HEK293 (cell line): ENCODE data around the gene RAD21L1.
A peak's percentile ranks its signal among the peaks of the same experiment; 100 is the strongest.

Experiments
- CTCF ChIA-PET: fragments of 350-600 bp; formaldehyde crosslinking; extraction: SDS; loops from one replicate; lab custom pipeline; 2021; ENCODE audit warnings: antibody characterized with exemption; lab: Yijun Ruan, JAX
- POLR2A ChIA-PET: fragments of 300-600 bp; formaldehyde crosslinking; extraction: SDS; loops from one replicate; lab custom pipeline; 2020; ENCODE audit warnings: antibody characterized with exemption, inconsistent platforms; lab: Yijun Ruan, JAX
- H3K27ac ChIP-seq: fragments of 200-500 bp; sonication (Bioruptor generic); 2 replicates; pipeline ENCODE4 v1.5.1; 2014; ENCODE audit warnings: low read depth, low read length, control low read depth, inconsistent platforms; ENCODE audit errors: extremely low read depth
- H3K36me3 ChIP-seq, 2 experiments: fragments of 200-500 bp in 1 of 2; sonication (Bioruptor generic) in 1 of 2; 1 replicate in 1 of 2; 2 replicates in 1 of 2; pipeline ENCODE4 v1.5.1; 2014 to 2017; ENCODE audit warnings: inconsistent platforms in 2 of 2, low read length in 2 of 2; ENCODE audit not compliant: control insufficient read depth in 2 of 2, insufficient read depth in 1 of 2
- H3K4me1 ChIP-seq: fragments of 200-500 bp; sonication (Bioruptor generic); 2 replicates; pipeline ENCODE4 v1.5.1; 2014; ENCODE audit warnings: mild to moderate bottlenecking, low read length, inconsistent platforms; ENCODE audit not compliant: control insufficient read depth, insufficient read depth
- H3K4me3 ChIP-seq: 2 replicates; pipeline ENCODE4 v1.5.1; 2011; ENCODE audit warnings: low read depth, mild to moderate bottlenecking, control low read depth, low read length, moderate library complexity
- H3K9me3 ChIP-seq: fragments of 200-500 bp; sonication (Bioruptor generic); 2 replicates; pipeline ENCODE4 v1.5.1; 2014; ENCODE audit warnings: low read depth, low read length, inconsistent platforms; ENCODE audit not compliant: control insufficient read depth, insufficient read depth
- RBAK ChIP-seq: fragments of 450-650 bp; formaldehyde crosslinking; IDR thresholded peaks from 2 replicates; pipeline ENCODE4 v1.5.1; 2016; ENCODE audit warnings: missing biosample characterization, missing genetic modification characterization
- ZBTB17 ChIP-seq: fragments of 450-650 bp; formaldehyde crosslinking; IDR thresholded peaks from 2 replicates; pipeline ENCODE4 v1.5.1; 2016; ENCODE audit warnings: missing biosample characterization, missing genetic modification characterization
- ZBTB7A ChIP-seq: fragments of 450-650 bp; formaldehyde crosslinking; IDR thresholded peaks from 2 replicates; pipeline ENCODE4 v1.5.1; 2016; ENCODE audit warnings: low read depth, missing biosample characterization, missing genetic modification characterization
- ZNF112 ChIP-seq: fragments of 450-650 bp; formaldehyde crosslinking; IDR thresholded peaks from 2 replicates; pipeline ENCODE4 v1.5.0; 2017; ENCODE audit warnings: missing biosample characterization, missing genetic modification characterization
- ZNF114 ChIP-seq: fragments of 450-650 bp; formaldehyde crosslinking; IDR thresholded peaks from 2 replicates; pipeline ENCODE4 v1.5.0; 2017; ENCODE audit warnings: missing biosample characterization, missing genetic modification characterization
- ZNF155 ChIP-seq: fragments of 450-650 bp; formaldehyde crosslinking; IDR thresholded peaks from 2 replicates; pipeline ENCODE4 v1.5.1; 2016; ENCODE audit warnings: missing biosample characterization, missing genetic modification characterization
- ZNF174 ChIP-seq: fragments of 450-650 bp; formaldehyde crosslinking; IDR thresholded peaks from 2 replicates; pipeline ENCODE4 v1.5.0; 2017; ENCODE audit warnings: missing biosample characterization, mild to moderate bottlenecking, missing genetic modification characterization
- ZNF23 ChIP-seq: fragments of 450-650 bp; formaldehyde crosslinking; IDR thresholded peaks from 2 replicates; pipeline ENCODE4 v1.5.1; 2016; ENCODE audit warnings: missing biosample characterization, missing genetic modification characterization, borderline replicate concordance
- ZNF266 ChIP-seq: fragments of 450-650 bp; formaldehyde crosslinking; IDR thresholded peaks from 2 replicates; pipeline ENCODE4 v1.5.1; 2016; ENCODE audit warnings: missing biosample characterization, missing genetic modification characterization, low read depth
- ZNF341 ChIP-seq: fragments of 450-650 bp; formaldehyde crosslinking; IDR thresholded peaks from 2 replicates; pipeline ENCODE4; 2016; ENCODE audit warnings: low read depth, missing biosample characterization, missing genetic modification characterization
- ZNF544 ChIP-seq: fragments of 450-650 bp; formaldehyde crosslinking; IDR thresholded peaks from 2 replicates; pipeline ENCODE4 v1.5.0; 2017; ENCODE audit warnings: missing biosample characterization, missing genetic modification characterization
- ZNF596 ChIP-seq: fragments of 450-650 bp; IDR thresholded peaks from 2 replicates; pipeline ENCODE4 v1.5.0; 2018; ENCODE audit warnings: missing biosample characterization, mild to moderate bottlenecking, missing genetic modification characterization, moderate library complexity
- ZNF610 ChIP-seq: fragments of 450-650 bp; formaldehyde crosslinking; IDR thresholded peaks from 2 replicates; pipeline ENCODE4 v1.5.1; 2016; ENCODE audit warnings: missing biosample characterization, missing genetic modification characterization, borderline replicate concordance
- ZNF621 ChIP-seq: fragments of 450-650 bp; formaldehyde crosslinking; IDR thresholded peaks from 2 replicates; pipeline ENCODE4 v1.5.1; 2017; ENCODE audit warnings: missing biosample characterization, missing genetic modification characterization
- ZNF768 ChIP-seq: fragments of 450-650 bp; formaldehyde crosslinking; IDR thresholded peaks from 2 replicates; pipeline ENCODE4 v1.5.1; 2018; ENCODE audit warnings: missing biosample characterization, mild to moderate bottlenecking, missing genetic modification characterization
- ZNF830 ChIP-seq: fragments of 450-650 bp; IDR thresholded peaks from 2 replicates; pipeline ENCODE4 v1.5.0; 2018; ENCODE audit warnings: missing biosample characterization, missing genetic modification characterization, low read depth, mild to moderate bottlenecking, moderate library complexity
- ZNF843 ChIP-seq: fragments of 450-650 bp; formaldehyde crosslinking; IDR thresholded peaks from 2 replicates; pipeline ENCODE4 v1.5.1; 2016; ENCODE audit warnings: missing biosample characterization, missing genetic modification characterization
- ZSCAN30 ChIP-seq: fragments of 450-650 bp; IDR thresholded peaks from 2 replicates; pipeline ENCODE4 v1.5.1; 2018; ENCODE audit warnings: missing biosample characterization, mild to moderate bottlenecking, missing genetic modification characterization, moderate library complexity
- TF ChIP-seq, protein P1 (sequence below): fragments of 450-650 bp; formaldehyde crosslinking; IDR thresholded peaks from 2 replicates; pipeline ENCODE4 v1.5.1; 2016; ENCODE audit warnings: missing biosample characterization, missing genetic modification characterization
- TF ChIP-seq, protein P2 (sequence below): fragments of 450-650 bp; formaldehyde crosslinking; IDR thresholded peaks from 2 replicates; pipeline ENCODE4 v1.5.1; 2016; ENCODE audit warnings: missing biosample characterization, missing genetic modification characterization
- TF ChIP-seq, protein P3 (sequence below): fragments of 450-650 bp; formaldehyde crosslinking; IDR thresholded peaks from 2 replicates; pipeline ENCODE4 v1.5.1; 2016; ENCODE audit warnings: missing biosample characterization, missing genetic modification characterization

The RAD21L1 gene

DNA sequence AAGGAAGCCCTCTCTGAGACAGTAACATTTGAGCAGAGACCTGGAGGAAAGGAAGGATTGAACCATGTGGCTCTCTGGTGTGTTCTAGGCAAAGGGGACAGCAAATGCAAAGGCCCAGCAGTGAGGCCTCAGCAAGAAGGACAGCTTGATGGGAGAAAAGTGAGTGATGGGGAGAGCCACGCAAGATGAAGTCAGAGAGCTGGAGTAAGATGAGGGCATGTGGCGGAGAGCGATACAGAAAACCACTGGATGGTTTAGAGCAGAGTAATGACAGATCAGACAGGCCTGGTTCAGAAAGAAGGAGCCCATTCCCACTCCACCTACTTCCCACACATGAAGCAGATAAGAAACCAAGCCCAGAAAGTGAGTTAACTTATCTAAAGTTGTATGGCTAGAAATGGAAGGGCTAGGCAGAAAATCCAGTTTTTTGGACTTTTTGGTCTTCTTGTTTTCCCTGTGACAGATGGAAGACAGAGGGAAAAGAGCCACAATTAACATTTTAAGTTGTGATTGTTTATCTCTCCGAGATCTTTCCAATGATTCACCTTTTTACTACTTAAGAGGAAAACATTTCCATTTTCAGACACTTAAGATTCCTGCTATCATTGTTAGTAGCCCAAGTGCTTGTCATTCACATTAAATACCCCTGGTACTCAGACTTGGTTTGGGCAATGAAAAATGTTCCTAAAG lies 39.5 kb downstream of the RAD21L1 start:
- peak overlapping the region; percentile 71; the same call in 1 of the 2 replicates for H3K4me3 ChIP-seq
- CTCF ChIA-PET: interaction anchor here (0.9 to 1.0 kb wide), 2 partner anchors 38 to 48 kb away, joined by 4 to 5 read pairs; no protein-coding TSS in a partner anchor
- TF ChIP-seq, protein P1, sequence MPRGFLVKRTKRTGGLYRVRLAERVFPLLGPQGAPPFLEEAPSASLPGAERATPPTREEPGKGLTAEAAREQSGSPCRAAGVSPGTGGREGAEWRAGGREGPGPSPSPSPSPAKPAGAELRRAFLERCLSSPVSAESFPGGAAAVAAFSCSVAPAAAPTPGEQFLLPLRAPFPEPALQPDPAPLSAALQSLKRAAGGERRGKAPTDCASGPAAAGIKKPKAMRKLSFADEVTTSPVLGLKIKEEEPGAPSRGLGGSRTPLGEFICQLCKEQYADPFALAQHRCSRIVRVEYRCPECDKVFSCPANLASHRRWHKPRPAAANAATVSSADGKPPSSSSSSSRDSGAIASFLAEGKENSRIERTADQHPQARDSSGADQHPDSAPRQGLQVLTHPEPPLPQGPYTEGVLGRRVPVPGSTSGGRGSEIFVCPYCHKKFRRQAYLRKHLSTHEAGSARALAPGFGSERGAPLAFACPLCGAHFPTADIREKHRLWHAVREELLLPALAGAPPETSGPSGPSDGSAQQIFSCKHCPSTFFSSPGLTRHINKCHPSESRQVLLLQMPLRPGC (tag by site-specific recombination): no peak
- TF ChIP-seq ZNF112 (tag by site-specific recombination) (no peak), RBAK (tag by site-specific recombination) (no peak), ZNF114 (tag by site-specific recombination) (no peak), ZNF266 (no peak), ZNF621 (tag by site-specific recombination) (no peak), ZNF544 (no peak), ZBTB17 (tag by site-specific recombination) (0 out of 2 replicates have a peak, but pooled peaks have one; percentile 12)
- TF ChIP-seq, protein P2, sequence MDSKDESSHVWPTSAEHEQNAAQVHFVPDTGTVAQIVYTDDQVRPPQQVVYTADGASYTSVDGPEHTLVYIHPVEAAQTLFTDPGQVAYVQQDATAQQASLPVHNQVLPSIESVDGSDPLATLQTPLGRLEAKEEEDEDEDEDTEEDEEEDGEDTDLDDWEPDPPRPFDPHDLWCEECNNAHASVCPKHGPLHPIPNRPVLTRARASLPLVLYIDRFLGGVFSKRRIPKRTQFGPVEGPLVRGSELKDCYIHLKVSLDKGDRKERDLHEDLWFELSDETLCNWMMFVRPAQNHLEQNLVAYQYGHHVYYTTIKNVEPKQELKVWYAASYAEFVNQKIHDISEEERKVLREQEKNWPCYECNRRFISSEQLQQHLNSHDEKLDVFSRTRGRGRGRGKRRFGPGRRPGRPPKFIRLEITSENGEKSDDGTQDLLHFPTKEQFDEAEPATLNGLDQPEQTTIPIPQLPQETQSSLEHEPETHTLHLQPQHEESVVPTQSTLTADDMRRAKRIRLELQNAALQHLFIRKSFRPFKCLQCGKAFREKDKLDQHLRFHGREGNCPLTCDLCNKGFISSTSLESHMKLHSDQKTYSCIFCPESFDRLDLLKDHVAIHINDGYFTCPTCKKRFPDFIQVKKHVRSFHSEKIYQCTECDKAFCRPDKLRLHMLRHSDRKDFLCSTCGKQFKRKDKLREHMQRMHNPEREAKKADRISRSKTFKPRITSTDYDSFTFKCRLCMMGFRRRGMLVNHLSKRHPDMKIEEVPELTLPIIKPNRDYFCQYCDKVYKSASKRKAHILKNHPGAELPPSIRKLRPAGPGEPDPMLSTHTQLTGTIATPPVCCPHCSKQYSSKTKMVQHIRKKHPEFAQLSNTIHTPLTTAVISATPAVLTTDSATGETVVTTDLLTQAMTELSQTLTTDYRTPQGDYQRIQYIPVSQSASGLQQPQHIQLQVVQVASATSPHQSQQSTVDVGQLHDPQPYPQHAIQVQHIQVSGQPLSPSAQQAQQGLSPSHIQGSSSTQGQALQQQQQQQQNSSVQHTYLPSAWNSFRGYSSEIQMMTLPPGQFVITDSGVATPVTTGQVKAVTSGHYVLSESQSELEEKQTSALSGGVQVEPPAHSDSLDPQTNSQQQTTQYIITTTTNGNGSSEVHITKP: peak; percentile 85
- TF ChIP-seq, protein P3, sequence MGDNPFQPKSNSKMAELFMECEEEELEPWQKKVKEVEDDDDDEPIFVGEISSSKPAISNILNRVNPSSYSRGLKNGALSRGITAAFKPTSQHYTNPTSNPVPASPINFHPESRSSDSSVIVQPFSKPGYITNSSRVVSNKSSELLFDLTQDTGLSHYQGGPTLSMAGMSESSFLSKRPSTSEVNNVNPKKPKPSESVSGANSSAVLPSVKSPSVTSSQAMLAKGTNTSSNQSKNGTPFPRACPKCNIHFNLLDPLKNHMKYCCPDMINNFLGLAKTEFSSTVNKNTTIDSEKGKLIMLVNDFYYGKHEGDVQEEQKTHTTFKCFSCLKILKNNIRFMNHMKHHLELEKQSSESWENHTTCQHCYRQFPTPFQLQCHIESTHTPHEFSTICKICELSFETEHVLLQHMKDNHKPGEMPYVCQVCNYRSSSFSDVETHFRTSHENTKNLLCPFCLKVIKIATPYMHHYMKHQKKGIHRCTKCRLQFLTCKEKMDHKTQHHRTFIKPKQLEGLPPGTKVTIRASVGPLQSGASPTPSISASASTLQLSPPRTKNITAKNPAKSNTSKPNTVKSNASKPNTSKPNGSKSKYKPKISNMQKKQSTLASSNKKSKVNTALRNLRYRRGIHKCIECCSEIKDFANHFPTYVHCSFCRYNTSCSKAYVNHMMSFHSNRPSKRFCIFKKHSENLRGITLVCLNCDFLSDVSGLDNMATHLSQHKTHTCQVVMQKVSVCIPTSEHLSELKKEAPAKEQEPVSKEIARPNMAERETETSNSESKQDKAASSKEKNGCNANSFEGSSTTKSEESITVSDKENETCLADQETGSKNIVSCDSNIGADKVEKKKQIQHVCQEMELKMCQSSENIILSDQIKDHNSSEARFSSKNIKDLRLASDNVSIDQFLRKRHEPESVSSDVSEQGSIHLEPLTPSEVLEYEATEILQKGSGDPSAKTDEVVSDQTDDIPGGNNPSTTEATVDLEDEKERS (tag by site-specific recombination): no peak
- TF ChIP-seq, all 188 proteins: peak for 2
- H3K36me3 ChIP-seq: peaks cover 0 to 14% of the 10 kb centered on the region in 2 experiments; a peak in 1 of 3 replicates
- POLR2A ChIA-PET: interaction anchor here (0.8 to 1.5 kb wide), 13 partner anchors 9 to 432 kb away, joined by 3 to 8 read pairs (median 3); partner anchors contain the start of genes FAM110A, NSFL1C and RAD21L1
- no peak overlapping the region for H3K27ac ChIP-seq
- peaks cover 7% of the 10 kb centered on the region for H3K4me1 ChIP-seq
- no peaks in the 10 kb centered on the region for H3K9me3 ChIP-seq

DNA sequence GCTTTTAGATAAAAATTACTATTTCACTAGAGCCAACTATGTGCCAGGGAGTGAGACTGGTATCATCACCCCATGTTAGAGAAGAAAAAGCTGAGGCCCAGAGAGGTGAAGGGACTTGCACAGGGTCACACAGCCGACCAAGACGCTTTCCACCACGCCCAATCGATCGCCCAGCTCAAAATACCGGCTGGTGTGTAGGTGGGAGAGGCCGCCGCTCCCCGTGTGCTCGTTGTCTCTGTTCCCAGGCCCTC lies 40.0 kb downstream of the RAD21L1 start:
- Histone ChIP-seq H3K36me3 (peaks cover 0 to 19% of the 10 kb centered on the region in 2 experiments; a peak in 1 of 3 replicates), H3K4me3 (peak overlapping the region; percentile 71), H3K9me3 (no peaks in the 10 kb centered on the region), H3K27ac (peak overlapping the region; percentile 27; the same call in 1 of the 2 replicates), H3K4me1 (peaks cover 7% of the 10 kb centered on the region)
- CTCF ChIA-PET: interaction anchor here (0.9 kb wide), 1 partner anchor 38 kb away, joined by 4 read pairs; no protein-coding TSS in a partner anchor
- POLR2A ChIA-PET: interaction anchor here (0.8 to 1.5 kb wide), 12 partner anchors 9 to 432 kb away, joined by 3 to 8 read pairs (median 3); partner anchors contain the start of genes FAM110A, NSFL1C and RAD21L1
- TF ChIP-seq ZNF23 (tag by site-specific recombination) (no peak), ZBTB7A (tag by site-specific recombination) (no peak), ZNF174 (tag by site-specific recombination) (no peak), ZNF768 (tag by site-specific recombination) (peak; percentile 99), ZSCAN30 (tag by site-specific recombination) (0 out of 2 replicates have a peak, but pooled peaks have one; percentile 8), ZNF155 (no peak), ZNF596 (no peak), ZNF843 (no peak), ZNF610 (tag by site-specific recombination) (peak; percentile 22; the same call in 1 of the 2 replicates), ZNF830 (no peak), ZNF341 (tag by site-specific recombination) (no peak)
- TF ChIP-seq, protein P3 (tag by site-specific recombination): no peak
